Endothelial cell of umbilical vein (primary cell): Measurements from ENCODE around the gene LMTK3. TPM values are rescaled to one million over a fixed set of nuclear protein-coding genes. Genes with fewer than 3 reads are reported as not detected.

Source experiments
- BruUV-seq: library from RNA; stranded (reverse); fragments of 400-500 nt; replicated peaks from 2 replicates; lab custom pipeline; 2021; lab: Mats Ljungman, UMichigan
- CTCF ChIA-PET: fragments of 300-600, 350-600 bp; sonication (Branson Sonifier 250); formaldehyde crosslinking; loops from one replicate; lab custom pipeline; 2021; ENCODE audit warnings: antibody characterized with exemption, inconsistent platforms; lab: Charles Lee
- POLR2A ChIA-PET: fragments of 300-600, 350-600 bp; sonication (Branson Sonifier 250); formaldehyde crosslinking; loops from one replicate; lab custom pipeline; 2021; ENCODE audit warnings: antibody characterized with exemption, inconsistent platforms; lab: Charles Lee
- DNase-seq: peaks from one replicate; pipeline ENCODE4 v3.0.0-alpha.2; 2011; ENCODE audit warnings: low read depth, low spot score
- FAIRE-seq: peaks from 2 replicates; lab custom pipeline; 2011; peaks lifted over from hg19 to GRCh38; lab: Jason Lieb, UNC
- H2AFZ ChIP-seq: 2 replicates; pipeline ENCODE4 v1.6.0; 2012; ENCODE audit warnings: low read depth, low read length, control low read depth, inconsistent platforms
- H3K27ac ChIP-seq: 2 replicates; pipeline ENCODE4 v1.5.1; 2011; ENCODE audit warnings: low read depth, mild to moderate bottlenecking, control low read depth, low read length, moderate library complexity; ENCODE audit not compliant: insufficient read depth
- H3K27me3 ChIP-seq, 2 experiments: 2 replicates each; pipeline versions ENCODE4 v1.6.0 to v1.6.1; 2011; ENCODE audit warnings: low read length in 2 of 2, mixed read lengths in 1 of 2; ENCODE audit not compliant: control insufficient read depth in 2 of 2, insufficient read depth in 2 of 2
- H3K36me3 ChIP-seq, 2 experiments: 2 replicates in 1 of 2; 3 replicates in 1 of 2; pipeline ENCODE4 v1.5.1; 2011; ENCODE audit warnings: low read length in 2 of 2, mild to moderate bottlenecking in 1 of 2, moderate library complexity in 1 of 2; ENCODE audit not compliant: control insufficient read depth in 2 of 2, insufficient read depth in 2 of 2; ENCODE audit errors: extremely low read depth in 1 of 2
- H3K4me1 ChIP-seq: 3 replicates; pipeline ENCODE4 v1.5.1; 2011; ENCODE audit warnings: mild to moderate bottlenecking, low read length; ENCODE audit not compliant: control insufficient read depth, insufficient read depth; ENCODE audit errors: extremely low read depth
- H3K4me2 ChIP-seq: 2 replicates; pipeline ENCODE4 v1.6.1; 2011; ENCODE audit warnings: low read length, control low read depth, mixed read lengths; ENCODE audit not compliant: insufficient read depth
- H3K4me3 ChIP-seq, 3 experiments: fragments of 200-600 bp in 1 of 3; sonication (generic), shearing (Covaris generic) in 1 of 3; replicated peaks in 1 of 3; 2 replicates each; pipeline ENCODE4 v1.5.1; 2011 to 2016; ENCODE audit warnings: control low read depth in 3 of 3, low read length in 3 of 3, mild to moderate bottlenecking in 2 of 3, inconsistent platforms in 1 of 3, low read depth in 1 of 3, moderate library complexity in 1 of 3; ENCODE audit not compliant: insufficient read depth in 1 of 3
- H3K79me2 ChIP-seq: 2 replicates; pipeline ENCODE4 v1.6.0; 2012; ENCODE audit warnings: low read length, inconsistent platforms; ENCODE audit not compliant: control insufficient read depth, insufficient read depth
- H3K9ac ChIP-seq: replicated peaks from 2 replicates; pipeline ENCODE3; 2011; ENCODE audit warnings: low read length, control low read depth; ENCODE audit not compliant: insufficient read depth; ENCODE audit errors: extremely low read depth
- H3K9me1 ChIP-seq: replicated peaks from 3 replicates; pipeline ENCODE4 v1.6.0; 2011; ENCODE audit warnings: mild to moderate bottlenecking, low read length; ENCODE audit not compliant: control insufficient read depth, insufficient read depth; ENCODE audit errors: extremely low read depth
- H3K9me3 ChIP-seq: replicated peaks from 2 replicates; pipeline ENCODE4 v1.5.1; 2012; ENCODE audit warnings: low read length, inconsistent platforms; ENCODE audit not compliant: control insufficient read depth, insufficient read depth
- H4K20me1 ChIP-seq: replicated peaks from 2 replicates; pipeline ENCODE3; 2011; ENCODE audit warnings: mild to moderate bottlenecking, low read length; ENCODE audit not compliant: control insufficient read depth, insufficient read depth; ENCODE audit errors: extremely low read depth
- CTCF ChIP-seq, 2 donors: IDR thresholded peaks; 1 replicate in 1 of 2; 2 replicates in 1 of 2; pipeline ENCODE4 v1.5.1; 2011; ENCODE audit warnings: low read length in 2 of 2, mild to moderate bottlenecking in 2 of 2, moderate library complexity in 2 of 2, control low read depth in 1 of 2, inconsistent platforms in 1 of 2, low read depth in 1 of 2; ENCODE audit not compliant: insufficient read depth in 1 of 2; ENCODE audit errors: extremely low read depth in 1 of 2
- EZH2 ChIP-seq: IDR thresholded peaks from 2 replicates; pipeline ENCODE4 v1.6.1; 2012; ENCODE audit warnings: borderline replicate concordance, low read depth, mild to moderate bottlenecking, moderate library complexity, low read length, inconsistent platforms; ENCODE audit not compliant: severe bottlenecking
- FOS ChIP-seq: IDR thresholded peaks from 2 replicates; pipeline ENCODE4 v1.6.1; 2011; ENCODE audit warnings: mild to moderate bottlenecking, low read length, moderate library complexity, borderline replicate concordance; ENCODE audit not compliant: insufficient read depth
- GATA2 ChIP-seq: IDR thresholded peaks from 2 replicates; pipeline ENCODE4 v1.7.0; 2011; ENCODE audit warnings: low read depth, mild to moderate bottlenecking, moderate library complexity, mixed read lengths, low read length; ENCODE audit not compliant: insufficient read length, insufficient read depth
- JUN ChIP-seq: IDR thresholded peaks from 2 replicates; pipeline ENCODE4 v1.6.1; 2011; ENCODE audit warnings: borderline replicate concordance, low read depth; ENCODE audit not compliant: insufficient read length, insufficient read depth
- MAX ChIP-seq: IDR thresholded peaks from 2 replicates; pipeline ENCODE4 v1.6.1; 2011; ENCODE audit not compliant: insufficient read depth, insufficient read length
- MYC ChIP-seq: IDR thresholded peaks from one replicate; pipeline ENCODE4 v1.6.1; 2011; ENCODE audit warnings: mild to moderate bottlenecking, low read depth, low read length
- POLR2A ChIP-seq: IDR thresholded peaks from 2 replicates; pipeline ENCODE4 v1.6.1; 2012; ENCODE audit warnings: low read depth, mild to moderate bottlenecking, control low read depth, low read length
- POLR2AphosphoS5 ChIP-seq: IDR thresholded peaks from 2 replicates; pipeline ENCODE4 v1.6.1; 2012; ENCODE audit warnings: low read depth, mild to moderate bottlenecking, control low read depth, low read length, moderate library complexity; ENCODE audit not compliant: insufficient read depth
- dilution Hi-C: fragments of 300-500 bp; cut with MboI; formaldehyde crosslinking; loops from one replicate; pipeline ENCODE4 v1.15.0; 2019; ENCODE audit warnings: low sequenced_read_pairs; ENCODE audit not compliant: extremely low pct_ligation_motif_present
- intact Hi-C: fragments of 100-400 bp; cut with micrococcal nuclease; formaldehyde crosslinking; loops from one replicate; pipeline ENCODE4 v1.10.0; 2022
- polyA plus RNA-seq, 4 experiments: library from polyadenylated mRNA; depleted of rRNA in 3 of 4; stranded (reverse) in 3 of 4; unstranded in 1 of 4; fragments of >200 nt; gene quantifications; 2 replicates each; pipeline versions ENCODE4 v1.2.1 to v1.2.3, GENCODE V29; 2011 to 2012; ENCODE audit warnings: missing spikeins in 1 of 4
- total RNA-seq: library from RNA; stranded (reverse); gene quantifications from 2 replicates; pipeline ENCODE4 v1.2.3, GENCODE V29; 2021

The LMTK3 gene
- total and polyA plus RNA-seq, 2 donors (not counting 3 experiments of a cell fraction or from before 2014, with no cell fraction given), result 0.11 to 0.14 TPM

GRCh38 chr19:48450441-48450840 is 61.2 kb downstream of the LMTK3 start:
- ChIA-PET POLR2A (no interaction called here), CTCF (interaction anchor here (0.6 to 1.3 kb wide), 3 partner anchors 31 to 128 kb away, joined by 3 to 4 read pairs (median 3); no protein-coding TSS in a partner anchor)
- no peaks in the 10 kb centered on the region for H3K9me1 ChIP-seq
- no peak overlapping the region for H3K4me2 ChIP-seq
- FAIRE-seq (no peak), DNase-seq (no peak)
- H2AFZ ChIP-seq, result no peak overlapping the region
- dilution Hi-C loops, result no loop called here
- intact Hi-C loops, result no loop called here
- H3K27me3 ChIP-seq, result no peaks in the 10 kb centered on the region
- peaks cover 4 to 34% of the 10 kb centered on the region in 2 experiments for H3K36me3 ChIP-seq
- no peak overlapping the region for H3K27ac ChIP-seq
- no TSS peak for BruUV-seq
- H4K20me1 ChIP-seq, result no peaks in the 10 kb centered on the region
- TF ChIP-seq POLR2A (no peak), GATA2 (no peak), JUN (no peak), EZH2 (no peak), MAX (no peak), CTCF (IDR thresholded peaks at IDR 0.05; ENCODE audit: extremely low read depth in 1 of 2, insufficient read depth in 1 of 2, low read depth in 1 of 2, low read length in 2 of 2) (no peak), MYC (no peak), POLR2AphosphoS5 (no peak), FOS (no peak)
- H3K4me3 ChIP-seq, result no peak overlapping the region
- no peaks in the 10 kb centered on the region for H3K9me3 ChIP-seq
- H3K4me1 ChIP-seq, result peaks cover 6% of the 10 kb centered on the region
- H3K9ac ChIP-seq, result no peak overlapping the region
- peaks cover 16% of the 10 kb centered on the region for H3K79me2 ChIP-seq
